ENCODE results near the gene CTXN3.

The CTXN3 gene

GRCh38 chr5:127621601-127622325 lies 27.1 kb upstream of the CTXN3 start:
- no peaks in the 10 kb centered on the region for H3K79me2 ChIP-seq (ENCODE audit: insufficient read depth, low read length)
- H3K4me3 ChIP-seq (ENCODE audit: low read depth, low read length, poor library complexity, severe bottlenecking): no peak overlapping the region
- no peaks in the 10 kb centered on the region for H3K9me2 ChIP-seq (ENCODE audit: low read depth, low read length)
- H3K27me3 ChIP-seq (ENCODE audit: insufficient read depth, low read length): no peaks in the 10 kb centered on the region
- H3K27ac ChIP-seq (ENCODE audit: low read depth, low read length, poor library complexity, severe bottlenecking): no peak overlapping the region
- H3K4me2 ChIP-seq (ENCODE audit: low read length): no peak overlapping the region
- no peaks in the 10 kb centered on the region for H4K20me1 ChIP-seq (ENCODE audit: insufficient read depth, low read length)
- peaks cover 11% of the 10 kb centered on the region for H3K4me1 ChIP-seq (ENCODE audit: insufficient read depth, low read length, severe bottlenecking)
- no peaks in the 10 kb centered on the region for H3F3A ChIP-seq (ENCODE audit: insufficient read depth, low read length)
- TF ChIP-seq CTCF (IDR thresholded peaks at IDR 0.05; ENCODE audit: low read length) (no peak), EZH2 (IDR thresholded peaks at IDR 0.05; ENCODE audit: borderline replicate concordance, low read length) (no peak)
- no peaks in the 10 kb centered on the region for H3K9me3 ChIP-seq (ENCODE audit: low read length)
- H2AFZ ChIP-seq (ENCODE audit: low read length): no peak overlapping the region
- H3K9ac ChIP-seq (ENCODE audit: low read length): no peak overlapping the region
- H3K36me3 ChIP-seq (ENCODE audit: insufficient read depth, low read length): no peaks in the 10 kb centered on the region

- H4K20me1 ChIP-seq (ENCODE audit: insufficient read depth, low read length): no peaks in the 10 kb centered on the region
- no peaks in the 10 kb centered on the region for H3K36me3 ChIP-seq (ENCODE audit: insufficient read depth, low read length)
- H3K9ac ChIP-seq (ENCODE audit: low read length): no peak overlapping the region
- H3K4me2 ChIP-seq (ENCODE audit: low read length): no peak overlapping the region
- H3K27me3 ChIP-seq (ENCODE audit: insufficient read depth, low read length): no peaks in the 10 kb centered on the region
- no peaks in the 10 kb centered on the region for H3K9me3 ChIP-seq (ENCODE audit: low read length)
- no peaks in the 10 kb centered on the region for H3K4me1 ChIP-seq (ENCODE audit: insufficient read depth, low read length, severe bottlenecking)
- H3K4me3 ChIP-seq (ENCODE audit: low read depth, low read length, poor library complexity, severe bottlenecking): no peak overlapping the region
- H3F3A ChIP-seq (ENCODE audit: insufficient read depth, low read length): no peaks in the 10 kb centered on the region
- H3K9me2 ChIP-seq (ENCODE audit: low read depth, low read length): no peaks in the 10 kb centered on the region
- TF ChIP-seq EZH2 (IDR thresholded peaks at IDR 0.05; ENCODE audit: borderline replicate concordance, low read length): no peak
- TF ChIP-seq CTCF (IDR thresholded peaks at IDR 0.05; ENCODE audit: low read length): no peak
- H2AFZ ChIP-seq (ENCODE audit: low read length): no peak overlapping the region
- H3K79me2 ChIP-seq (ENCODE audit: insufficient read depth, low read length): no peaks in the 10 kb centered on the region
- H3K27ac ChIP-seq (ENCODE audit: low read depth, low read length, poor library complexity, severe bottlenecking): no peak overlapping the region
Measured at GRCh38 chr5:127634007-127634406, 14.9 kb upstream of the CTXN3 start.

GRCh38 chr5:127639828-127640227 lies 9.1 kb upstream of the CTXN3 start:
- Histone ChIP-seq H3K4me1 (ENCODE audit: insufficient read depth, low read length, severe bottlenecking) (no peaks in the 10 kb centered on the region), H2AFZ (ENCODE audit: low read length) (no peak overlapping the region), H3K4me3 (ENCODE audit: low read depth, low read length, poor library complexity, severe bottlenecking) (no peak overlapping the region), H3K9me2 (ENCODE audit: low read depth, low read length) (no peaks in the 10 kb centered on the region), H3K9ac (ENCODE audit: low read length) (no peak overlapping the region), H4K20me1 (ENCODE audit: insufficient read depth, low read length) (no peaks in the 10 kb centered on the region), H3K9me3 (ENCODE audit: low read length) (no peaks in the 10 kb centered on the region), H3F3A (ENCODE audit: insufficient read depth, low read length) (no peaks in the 10 kb centered on the region), H3K4me2 (ENCODE audit: low read length) (no peak overlapping the region), H3K79me2 (ENCODE audit: insufficient read depth, low read length) (no peaks in the 10 kb centered on the region), H3K27ac (ENCODE audit: low read depth, low read length, poor library complexity, severe bottlenecking) (no peak overlapping the region), H3K27me3 (ENCODE audit: insufficient read depth, low read length) (no peaks in the 10 kb centered on the region), H3K36me3 (ENCODE audit: insufficient read depth, low read length) (no peaks in the 10 kb centered on the region)
- TF ChIP-seq CTCF (IDR thresholded peaks at IDR 0.05; ENCODE audit: low read length) (no peak), EZH2 (IDR thresholded peaks at IDR 0.05; ENCODE audit: borderline replicate concordance, low read length) (no peak)
